Stromal cell of bone marrow (primary cell): ENCODE data around the gene PHACTR3.

Experiments used
- DNase-seq: peaks from one replicate; pipeline ENCODE4 v3.0.0-alpha.2; 2012; ENCODE audit warnings: low read depth

The PHACTR3 gene

GRCh38 chr20:59817846-59818615 is 213.7 kb downstream of the PHACTR3 start:
- no peak for DNase-seq

DNA sequence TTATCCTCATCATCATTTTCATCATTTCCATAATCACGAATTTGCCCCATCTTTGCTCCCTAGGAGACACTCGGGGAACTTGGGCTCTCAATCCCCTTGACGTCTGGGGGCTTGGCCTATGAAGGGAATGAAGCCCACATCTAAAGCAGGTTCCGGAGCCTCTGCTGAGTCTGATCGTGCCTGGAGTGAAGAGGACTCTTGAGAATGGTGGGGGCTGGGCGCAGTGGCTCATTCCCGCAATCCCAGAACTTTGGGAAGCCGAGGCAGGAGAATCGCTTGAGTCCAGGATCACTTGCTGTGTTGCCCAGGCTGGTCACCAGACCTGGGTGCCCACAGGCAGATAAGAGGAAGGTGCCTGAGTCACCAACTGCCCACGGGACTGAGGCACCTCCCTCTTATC is 214.6 kb downstream of the PHACTR3 start:
- DNase-seq = no peak

- DNase-seq = no peak
These were observed 215.3 kb downstream of the PHACTR3 start for GRCh38 chr20:59819496-59820203.

DNA sequence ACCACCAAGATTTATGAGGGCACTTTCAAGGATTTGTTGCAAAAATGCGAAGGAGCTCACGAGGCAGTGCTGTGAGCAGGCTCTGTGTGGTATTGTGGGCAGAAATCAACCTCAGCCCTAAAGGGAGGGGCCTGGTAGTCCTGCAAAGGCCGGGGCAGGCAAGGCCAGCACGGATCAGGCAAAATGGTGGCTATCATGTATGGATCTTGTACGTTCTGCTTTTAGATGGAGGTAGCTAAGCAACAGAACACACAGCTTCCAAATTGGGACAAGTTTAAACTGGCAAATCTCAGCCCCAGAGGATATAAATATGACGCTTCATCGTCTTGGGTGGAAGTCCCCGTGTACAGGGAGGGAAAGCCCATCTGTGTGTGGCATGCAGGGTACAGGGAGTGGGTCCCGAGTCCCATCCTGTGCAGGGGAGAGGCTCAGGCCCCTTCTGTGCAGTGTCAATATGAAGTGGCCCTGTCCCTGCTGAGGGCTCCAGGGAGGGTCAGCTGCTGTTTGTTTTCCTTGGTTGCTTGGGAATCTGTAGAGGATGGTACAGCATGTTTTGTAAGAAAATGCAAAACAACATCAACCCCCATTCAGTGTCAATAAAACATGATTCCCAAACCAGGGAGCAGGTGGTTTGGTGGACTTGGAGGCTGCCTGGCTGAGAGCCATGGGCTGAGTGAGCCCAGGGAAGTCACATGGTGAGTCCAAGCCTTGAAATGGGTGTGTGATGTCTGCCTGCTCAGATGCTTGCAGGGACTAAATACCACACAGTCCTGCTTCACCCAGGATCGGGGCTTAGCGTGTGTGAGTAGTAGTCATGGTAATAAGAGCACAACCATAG is 216.1 kb downstream of the PHACTR3 start:
- DNase-seq = no peak

- no peak for DNase-seq
These were observed 216.9 kb downstream of the PHACTR3 start for GRCh38 chr20:59821201-59821600.

DNA sequence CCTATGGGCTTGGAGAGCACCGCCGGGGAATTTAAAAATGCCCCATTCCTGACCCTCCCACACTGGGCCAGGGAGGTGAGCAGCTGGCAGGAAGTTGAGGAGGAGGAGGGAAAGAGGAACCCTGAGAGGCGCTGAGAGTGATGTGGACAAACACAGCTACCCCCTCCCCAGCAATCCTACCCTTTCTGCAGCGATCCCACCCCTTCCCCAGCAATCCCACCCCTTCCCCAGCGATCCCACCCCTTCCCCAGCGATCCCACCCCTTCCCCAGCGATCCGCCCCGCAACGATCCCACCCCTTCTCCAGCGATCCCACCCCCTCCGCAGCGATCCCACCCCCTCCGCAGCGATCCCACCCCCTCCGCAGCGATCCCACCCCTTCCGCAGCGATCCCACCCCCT is 217.4 kb downstream of the PHACTR3 start:
- DNase-seq = no peak

- DNase-seq = no peak
These were observed 218.1 kb downstream of the PHACTR3 start for GRCh38 chr20:59822291-59823029.

DNA sequence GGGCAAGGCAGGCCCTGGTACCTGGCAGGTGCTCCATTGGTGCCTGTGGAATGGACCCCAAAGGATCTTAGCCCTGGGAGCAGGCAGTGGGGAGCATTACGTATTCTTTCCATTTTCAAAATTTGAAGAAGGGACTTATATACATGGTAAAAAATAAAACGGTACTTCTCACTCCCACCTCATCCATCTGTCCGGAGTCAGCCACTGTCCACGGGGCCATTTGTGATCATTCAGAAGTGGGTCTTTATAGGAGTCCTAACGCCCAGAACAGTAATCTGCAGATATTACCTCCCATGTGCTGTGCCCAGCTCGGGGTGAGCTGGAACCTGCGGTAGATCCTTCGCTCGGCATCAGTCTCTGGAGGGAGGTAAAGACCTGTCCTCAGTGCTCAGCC is 218.7 kb downstream of the PHACTR3 start:
- DNase-seq = no peak

- no peak for DNase-seq
These were observed 219.3 kb downstream of the PHACTR3 start for GRCh38 chr20:59823491-59824259.

DNA sequence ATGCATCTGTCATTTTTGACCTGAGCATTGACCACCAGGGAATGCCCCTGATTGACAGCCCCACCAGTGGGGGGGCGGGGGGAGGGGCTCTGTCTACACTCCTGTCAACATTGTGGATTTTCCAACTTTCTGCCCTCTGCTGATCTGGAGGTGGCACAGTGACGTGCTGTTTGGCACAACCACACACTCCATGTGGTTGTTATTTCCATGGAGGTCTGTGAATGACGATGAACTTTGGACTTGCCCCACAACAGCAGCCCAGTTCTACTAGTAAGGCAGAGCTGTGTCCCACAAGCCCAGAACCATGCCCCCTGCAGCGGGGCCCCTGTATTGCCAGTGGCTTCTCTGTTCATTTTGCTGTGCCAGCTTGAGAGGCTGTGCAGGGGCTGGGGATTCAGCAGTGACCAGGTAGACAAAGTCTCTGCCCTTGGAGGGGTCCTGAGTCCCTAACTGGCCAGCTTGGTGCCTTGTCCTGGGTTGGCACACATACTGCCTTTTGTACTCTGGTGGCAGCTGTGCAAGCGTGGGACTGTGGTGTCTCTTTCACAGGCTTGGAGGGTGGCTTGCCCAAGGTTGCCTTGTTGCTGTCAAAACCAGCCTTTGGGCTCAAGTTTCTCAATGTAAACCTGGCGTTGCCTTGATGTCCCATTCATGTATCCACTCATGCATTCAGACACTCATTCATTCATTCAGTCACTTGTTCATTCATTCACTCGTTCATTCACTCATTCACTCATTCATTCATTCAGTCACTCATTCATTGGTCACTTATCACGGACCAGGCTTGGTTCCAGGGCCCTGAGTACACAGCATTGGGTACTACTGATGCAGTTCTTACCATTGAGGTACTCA is 220.6 kb downstream of the PHACTR3 start:
- no peak for DNase-seq

DNA sequence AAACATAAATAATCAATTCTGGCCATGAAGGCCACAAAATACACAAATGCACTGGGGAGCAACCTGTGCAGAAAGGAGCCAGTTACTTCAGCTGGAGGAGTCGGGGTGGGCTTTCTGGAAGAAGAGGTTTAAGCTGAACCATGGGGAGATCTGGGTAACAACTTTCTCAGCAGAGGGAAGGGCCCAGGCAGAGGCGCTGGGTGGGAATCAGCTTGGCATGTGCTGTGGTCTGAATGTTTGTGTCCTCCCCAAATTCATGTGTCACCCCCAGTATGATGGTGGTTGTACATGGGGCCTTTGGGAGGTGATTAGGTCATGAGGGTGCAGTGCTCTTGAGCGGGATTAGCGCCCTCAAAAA is 221.2 kb downstream of the PHACTR3 start:
- DNase-seq = no peak

DNA sequence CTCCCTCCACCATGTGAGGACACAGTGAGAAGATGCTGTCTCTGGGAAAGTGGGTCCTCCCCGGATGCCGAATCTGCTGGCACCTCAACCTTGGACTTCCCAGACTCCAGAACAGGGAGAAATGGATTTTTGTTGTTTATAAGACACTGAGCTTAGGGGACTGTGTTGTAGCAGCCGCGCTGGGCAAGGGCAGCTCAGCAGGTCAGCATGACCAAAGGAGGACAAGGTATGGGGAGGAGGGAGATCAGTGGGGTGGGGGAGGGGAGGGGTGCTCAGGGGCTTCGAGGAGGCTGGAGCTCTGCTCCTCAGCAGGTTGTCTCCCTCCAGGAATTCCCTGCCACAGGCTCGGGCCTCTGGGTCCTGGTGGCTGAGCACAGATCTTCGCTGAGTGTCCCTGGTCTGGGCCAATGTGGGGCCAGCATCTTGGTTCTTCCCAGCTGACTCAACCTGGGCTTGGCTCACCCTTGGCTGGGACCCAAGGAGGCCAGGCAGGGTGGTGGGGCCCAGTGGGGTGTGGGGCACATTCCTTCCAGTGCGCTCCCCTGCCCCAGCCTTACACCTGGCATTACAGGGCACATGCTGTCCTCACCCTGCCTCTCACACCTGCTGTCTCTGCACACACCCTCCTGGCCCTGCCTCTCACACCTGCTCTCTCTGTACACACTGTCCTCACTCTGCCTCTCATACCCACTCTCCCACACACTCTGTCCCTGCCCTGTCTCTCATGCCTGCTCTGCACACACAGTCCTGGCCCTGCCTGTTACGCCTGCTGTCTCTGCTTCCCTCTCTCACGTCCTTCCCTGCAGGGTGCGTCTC is 221.8 kb downstream of the PHACTR3 start:
- no peak for DNase-seq

DNA sequence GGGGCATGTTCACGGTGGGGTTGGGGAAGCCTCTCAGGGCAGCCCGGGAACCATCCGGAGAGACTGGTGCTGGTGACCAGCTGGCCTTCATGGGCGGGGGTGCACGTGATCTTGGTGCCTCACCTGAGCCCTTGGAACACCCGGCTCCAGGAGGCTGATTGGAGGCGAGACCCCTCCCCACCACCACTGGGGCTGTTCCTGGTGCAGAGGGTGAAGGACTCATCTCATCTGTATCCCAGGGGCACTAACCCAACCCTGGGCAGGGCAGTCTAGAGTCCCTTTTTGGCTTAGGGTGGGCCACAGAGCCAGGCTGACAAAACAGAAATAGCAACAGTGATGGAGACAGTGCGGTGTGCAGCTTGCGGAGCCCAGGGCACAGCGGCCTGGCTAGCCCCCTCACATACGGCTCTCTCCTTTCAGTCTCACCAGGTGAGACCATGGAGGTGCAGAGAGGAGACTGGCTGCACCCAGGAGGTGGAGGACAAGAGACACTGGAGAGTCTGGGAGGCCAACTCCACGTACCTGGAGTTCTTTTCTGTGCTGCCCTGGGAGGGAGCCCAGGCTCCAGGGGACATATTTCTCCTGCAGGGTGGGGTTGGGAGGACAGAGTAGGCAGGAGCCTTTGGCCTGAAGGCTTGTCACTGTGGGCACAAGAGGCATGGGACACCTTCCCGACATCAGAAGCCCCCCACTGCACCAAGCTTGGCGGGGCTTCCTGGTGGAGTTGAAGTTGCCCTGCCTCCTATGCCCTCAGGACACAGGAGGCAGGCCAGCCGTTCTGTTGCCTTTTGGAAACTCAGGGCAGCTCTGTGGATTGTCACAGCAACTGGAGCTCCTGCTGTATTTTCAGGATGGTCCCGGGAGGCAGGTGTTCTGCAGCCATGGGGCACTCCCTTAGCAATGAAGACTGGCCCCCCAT is 223.1 kb downstream of the PHACTR3 start:
- no peak for DNase-seq

DNA sequence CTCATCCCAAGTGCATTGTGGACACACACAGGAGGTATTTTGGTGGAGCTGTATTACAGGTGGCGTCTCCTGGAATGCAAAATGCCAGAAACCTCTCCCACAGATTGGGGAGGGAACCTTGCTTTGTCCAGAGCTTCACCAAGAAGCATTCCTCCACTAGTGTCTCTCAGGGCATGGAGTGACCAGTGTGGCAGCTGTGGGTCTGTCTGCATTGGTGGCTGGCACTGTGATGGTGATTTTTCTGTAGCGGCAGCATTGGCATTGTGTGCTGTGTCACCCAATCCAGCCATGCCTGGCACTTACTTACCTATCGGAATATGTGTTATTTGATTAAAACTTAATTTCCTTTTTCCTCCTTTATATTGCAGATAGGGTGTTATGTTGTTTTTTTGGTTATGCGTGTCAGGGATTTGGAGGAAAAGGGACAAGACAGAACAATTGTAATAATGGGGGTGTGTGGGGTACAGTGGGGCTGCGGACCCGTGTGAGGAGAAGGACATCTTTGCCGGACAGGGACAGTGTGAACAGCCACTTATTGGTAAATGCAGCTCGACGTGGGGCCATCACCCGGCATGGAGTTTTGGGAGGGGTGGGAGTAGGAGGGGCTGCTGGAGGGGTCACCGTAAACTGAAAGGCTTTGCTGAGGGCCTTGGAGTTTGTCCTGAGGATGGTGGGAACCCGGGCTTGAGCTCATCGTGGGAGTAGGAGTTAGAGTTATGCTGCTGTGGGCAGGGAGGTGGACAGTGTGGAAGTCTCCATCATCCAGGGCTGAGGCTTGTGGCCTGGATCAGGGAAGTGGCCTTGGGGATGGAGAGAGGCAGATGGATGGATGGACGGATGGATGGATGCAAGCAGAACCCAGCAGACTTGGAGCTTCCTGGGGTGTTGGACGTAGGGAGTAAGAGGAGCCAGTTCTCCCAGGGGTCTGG is 224.0 kb downstream of the PHACTR3 start:
- no peak for DNase-seq

DNA sequence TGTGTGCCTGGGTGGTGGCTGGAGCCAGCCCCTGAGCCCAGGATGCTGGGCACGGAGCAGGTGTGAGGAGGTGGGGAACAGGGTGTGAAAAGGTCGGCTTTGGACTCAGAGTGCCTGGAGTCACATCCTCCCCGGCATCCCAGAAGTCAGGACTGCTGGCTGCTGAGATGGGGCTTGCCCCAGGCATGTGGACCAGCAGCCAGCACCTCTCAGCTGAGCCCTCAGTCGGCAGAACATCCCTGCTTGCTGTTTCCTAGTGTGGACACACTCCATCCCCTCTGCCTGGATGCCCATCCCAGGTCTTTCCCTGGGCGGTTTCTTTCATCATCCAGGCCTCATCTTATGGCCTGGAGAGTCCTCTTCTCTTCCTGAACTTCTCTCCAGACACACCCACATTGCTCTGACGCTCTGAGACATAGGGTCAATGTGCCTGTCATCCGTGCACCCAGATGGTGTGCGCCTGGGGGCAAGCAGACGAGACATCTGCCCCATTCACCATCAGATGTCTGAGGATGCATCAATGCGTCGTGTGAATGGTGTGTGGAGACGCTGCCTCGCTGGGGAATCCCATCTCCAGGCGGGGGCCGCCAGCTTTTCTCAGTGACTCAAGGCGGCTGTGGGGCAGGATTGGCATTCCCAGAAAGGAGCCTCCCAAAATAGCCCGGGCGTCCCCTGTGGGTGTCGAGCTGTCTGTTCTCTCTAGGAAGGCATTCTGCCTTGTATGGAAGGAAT is 224.9 kb downstream of the PHACTR3 start:
- DNase-seq = no peak

DNA sequence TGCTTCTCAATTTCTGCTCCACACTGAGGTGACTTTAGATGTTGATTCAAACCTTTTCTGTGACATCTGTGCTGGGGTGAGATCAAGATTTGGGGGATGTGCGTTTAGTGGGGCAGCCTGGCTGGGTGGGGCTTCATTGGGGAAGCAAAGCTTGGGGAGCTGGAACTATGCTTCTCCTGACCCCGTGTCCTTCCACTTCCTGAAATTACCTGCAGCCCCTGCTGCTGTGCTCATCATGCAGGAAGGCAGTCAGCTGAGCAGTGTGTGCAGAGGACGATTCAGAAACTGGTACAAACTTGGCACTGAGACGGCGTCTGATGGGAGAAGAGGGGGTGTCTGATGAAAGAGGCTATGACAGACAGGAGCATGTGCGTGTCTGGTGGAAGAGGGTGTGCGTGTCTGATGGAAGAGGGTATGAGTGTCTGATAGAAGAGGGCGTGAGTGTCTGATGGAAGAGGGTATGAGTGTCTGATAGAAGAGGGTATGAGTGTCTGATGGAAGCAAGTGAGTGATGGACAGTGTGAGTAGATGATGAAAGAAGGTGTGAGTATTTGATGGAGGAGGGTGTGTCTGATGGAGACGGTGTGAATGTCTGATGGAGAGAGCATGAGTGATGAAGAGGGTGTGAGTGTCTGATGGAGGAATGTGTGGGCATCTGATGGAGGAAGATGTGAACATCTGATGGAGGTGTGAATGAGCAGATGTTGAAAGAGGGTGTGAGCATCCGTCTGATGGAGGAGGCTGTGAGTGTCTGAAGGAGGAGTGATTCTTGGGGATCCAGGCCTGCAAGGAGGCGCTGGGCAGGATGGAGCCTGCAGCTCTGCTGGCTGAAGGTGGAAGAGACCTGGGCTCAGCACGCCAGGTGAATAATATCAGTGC is 225.7 kb downstream of the PHACTR3 start:
- DNase-seq = no peak
